ENCODE results near the gene TMEM63A.

DNA sequence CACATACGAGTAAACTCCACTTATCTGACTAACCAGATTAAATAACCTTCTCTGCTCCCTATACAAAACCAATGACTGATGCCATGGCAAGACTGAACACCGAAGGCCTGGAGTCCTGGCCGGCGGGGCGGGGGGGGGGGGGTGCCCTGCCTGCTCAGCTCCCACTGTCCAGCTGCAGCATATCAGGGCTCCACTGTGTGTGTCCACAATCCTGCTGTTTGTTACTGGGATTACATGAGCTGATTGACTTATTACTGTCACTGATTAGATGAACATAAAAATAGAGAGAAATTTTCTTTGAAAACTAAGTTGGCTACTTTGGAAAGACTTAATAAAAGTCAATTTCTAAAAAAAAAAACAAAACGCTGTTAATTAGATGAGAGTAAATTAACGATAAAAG lies 24.9 kb downstream of the TMEM63A start:
- TF ChIP-seq, protein P1, sequence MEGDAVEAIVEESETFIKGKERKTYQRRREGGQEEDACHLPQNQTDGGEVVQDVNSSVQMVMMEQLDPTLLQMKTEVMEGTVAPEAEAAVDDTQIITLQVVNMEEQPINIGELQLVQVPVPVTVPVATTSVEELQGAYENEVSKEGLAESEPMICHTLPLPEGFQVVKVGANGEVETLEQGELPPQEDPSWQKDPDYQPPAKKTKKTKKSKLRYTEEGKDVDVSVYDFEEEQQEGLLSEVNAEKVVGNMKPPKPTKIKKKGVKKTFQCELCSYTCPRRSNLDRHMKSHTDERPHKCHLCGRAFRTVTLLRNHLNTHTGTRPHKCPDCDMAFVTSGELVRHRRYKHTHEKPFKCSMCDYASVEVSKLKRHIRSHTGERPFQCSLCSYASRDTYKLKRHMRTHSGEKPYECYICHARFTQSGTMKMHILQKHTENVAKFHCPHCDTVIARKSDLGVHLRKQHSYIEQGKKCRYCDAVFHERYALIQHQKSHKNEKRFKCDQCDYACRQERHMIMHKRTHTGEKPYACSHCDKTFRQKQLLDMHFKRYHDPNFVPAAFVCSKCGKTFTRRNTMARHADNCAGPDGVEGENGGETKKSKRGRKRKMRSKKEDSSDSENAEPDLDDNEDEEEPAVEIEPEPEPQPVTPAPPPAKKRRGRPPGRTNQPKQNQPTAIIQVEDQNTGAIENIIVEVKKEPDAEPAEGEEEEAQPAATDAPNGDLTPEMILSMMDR (IDR thresholded peaks at IDR 0.05; ENCODE audit: extremely low read depth in 1 of 2, insufficient read depth in 1 of 2, low read depth in 1 of 2, low read length in 2 of 2), result no peak
- TF ChIP-seq EZH2 (IDR thresholded peaks at IDR 0.05; ENCODE audit: borderline replicate concordance, low read depth, low read length, severe bottlenecking) (no peak), POLR2A (IDR thresholded peaks at IDR 0.05; ENCODE audit: low read depth, low read length) (no peak), JUN (IDR thresholded peaks at IDR 0.05; ENCODE audit: borderline replicate concordance, insufficient read depth, insufficient read length, low read depth) (no peak)

Measured in endothelial cell of umbilical vein (primary cell).